HepG2 (cell line): ENCODE measurements around the gene EIF4ENIF1. TPM values are rescaled to one million over a fixed set of nuclear protein-coding genes. Genes with fewer than 3 reads are reported as not detected.
A peak's percentile ranks its signal among the peaks of the same experiment; 100 is the strongest.

Experiments used
- ARNTL ChIP-seq: sonication (generic); formaldehyde crosslinking; IDR thresholded peaks from 2 replicates; pipeline ENCODE4 v1.4.0; 2020; ENCODE audit warnings: mild to moderate bottlenecking, missing genetic modification reagents
- HHEX ChIP-seq: IDR thresholded peaks from 2 replicates; pipeline ENCODE4 v1.6.1; 2016; ENCODE audit warnings: control low read depth
- KLF6 ChIP-seq: IDR thresholded peaks from 2 replicates; pipeline ENCODE4 v1.8.0; 2016; ENCODE audit warnings: missing biosample characterization, missing genetic modification reagents
- MTF1 ChIP-seq: sonication (generic); formaldehyde crosslinking; IDR thresholded peaks from 2 replicates; pipeline ENCODE4 v1.5.0; 2020; ENCODE audit warnings: missing genetic modification reagents
- SMARCE1 ChIP-seq: fragments of 450-650 bp; IDR thresholded peaks from 2 replicates; pipeline ENCODE4 v1.6.1; 2017; ENCODE audit warnings: borderline replicate concordance
- SP5 ChIP-seq: IDR thresholded peaks from 2 replicates; pipeline ENCODE4 v1.6.1; 2016; ENCODE audit warnings: low read depth, borderline replicate concordance
- ZBTB21 ChIP-seq: sonication (generic); formaldehyde crosslinking; IDR thresholded peaks from 2 replicates; pipeline ENCODE4 v1.4.0; 2020; ENCODE audit warnings: missing genetic modification reagents
- ZNF337 ChIP-seq: sonication (generic); formaldehyde crosslinking; IDR thresholded peaks from 2 replicates; pipeline ENCODE4 v1.5.1; 2020; ENCODE audit warnings: missing genetic modification reagents, low read depth, mild to moderate bottlenecking, borderline replicate concordance
- ZNF367 ChIP-seq: sonication (generic); formaldehyde crosslinking; IDR thresholded peaks from 2 replicates; pipeline ENCODE4 v1.4.0; 2020; ENCODE audit warnings: missing genetic modification reagents, borderline replicate concordance
- ZNF558 ChIP-seq: sonication (generic); formaldehyde crosslinking; IDR thresholded peaks from 2 replicates; pipeline ENCODE4 v1.9.0; 2022; ENCODE audit warnings: mild to moderate bottlenecking, missing genetic modification reagents, borderline replicate concordance
- ZNF562 ChIP-seq: sonication (generic); formaldehyde crosslinking; IDR thresholded peaks from 2 replicates; pipeline ENCODE4 v1.8.0; 2022; ENCODE audit warnings: missing genetic modification reagents, borderline replicate concordance
- ZNF761 ChIP-seq: sonication (generic); formaldehyde crosslinking; conservative IDR thresholded peaks from 2 replicates; pipeline ENCODE4 v1.4.0; 2020; ENCODE audit warnings: mild to moderate bottlenecking, missing genetic modification reagents
- ZNF766 ChIP-seq: sonication (generic); formaldehyde crosslinking; IDR thresholded peaks from 2 replicates; pipeline ENCODE4 v1.5.0; 2020; ENCODE audit warnings: missing genetic modification reagents, borderline replicate concordance
- ZNF770 ChIP-seq: sonication (generic); formaldehyde crosslinking; IDR thresholded peaks from 2 replicates; pipeline ENCODE4 v1.5.0; 2020; ENCODE audit warnings: mild to moderate bottlenecking, missing genetic modification reagents
- polyA plus RNA-seq, 8 experiments: library from polyadenylated mRNA; depleted of rRNA in 3 of 8; stranded (reverse) in 7 of 8; unstranded in 1 of 8; fragments of >200 nt; fragmentation: Illumina TruSeq in 4 of 8; extraction: Trizol in 4 of 8; gene quantifications; 2 replicates each; pipeline versions ENCODE4 v1.2.1 to v1.2.3, GENCODE V29; 2011 to 2016; ENCODE audit warnings: low read depth in 4 of 8, missing spikeins in 1 of 8, mixed read lengths in 1 of 8; ENCODE audit not compliant: insufficient read depth in 1 of 8
- total RNA-seq, 5 experiments: library from RNA; depleted of rRNA; stranded (reverse); fragments of >200 nt; fragmentation: Illumina TruSeq; extraction: Trizol; gene quantifications; 2 replicates each; pipeline ENCODE4 v1.2.3, GENCODE V29; 2016; ENCODE audit warnings: low read depth in 1 of 5
- TF ChIP-seq, protein P1 (sequence below): IDR thresholded peaks from 2 replicates; pipeline ENCODE4 v1.6.1; 2016; ENCODE audit warnings: low read depth, control low read depth
- TF ChIP-seq, protein P2 (sequence below): sonication (generic); formaldehyde crosslinking; IDR thresholded peaks from 2 replicates; pipeline ENCODE4 v1.5.0; 2020; ENCODE audit warnings: missing genetic modification reagents, mild to moderate bottlenecking, borderline replicate concordance
- TF ChIP-seq, protein P3 (sequence below): sonication (generic); formaldehyde crosslinking; IDR thresholded peaks from 2 replicates; pipeline ENCODE4 v1.5.1; 2020; ENCODE audit warnings: missing genetic modification reagents, mild to moderate bottlenecking, borderline replicate concordance
- TF ChIP-seq, protein P4 (sequence below): sonication (generic); formaldehyde crosslinking; IDR thresholded peaks from 2 replicates; pipeline ENCODE4 v1.4.0; 2020; ENCODE audit warnings: missing genetic modification reagents

The EIF4ENIF1 gene
- total and polyA plus RNA-seq, 2 of the 13 experiments (the other 11 are each of a cell fraction or from before 2014, with no cell fraction given), result 11.9 to 12.3 TPM

GRCh38 chr22:31496007-31496734 is 6.5 kb upstream of the EIF4ENIF1 start, which contains the start of gene SFI1 (continued):
- TF ChIP-seq, protein P1, sequence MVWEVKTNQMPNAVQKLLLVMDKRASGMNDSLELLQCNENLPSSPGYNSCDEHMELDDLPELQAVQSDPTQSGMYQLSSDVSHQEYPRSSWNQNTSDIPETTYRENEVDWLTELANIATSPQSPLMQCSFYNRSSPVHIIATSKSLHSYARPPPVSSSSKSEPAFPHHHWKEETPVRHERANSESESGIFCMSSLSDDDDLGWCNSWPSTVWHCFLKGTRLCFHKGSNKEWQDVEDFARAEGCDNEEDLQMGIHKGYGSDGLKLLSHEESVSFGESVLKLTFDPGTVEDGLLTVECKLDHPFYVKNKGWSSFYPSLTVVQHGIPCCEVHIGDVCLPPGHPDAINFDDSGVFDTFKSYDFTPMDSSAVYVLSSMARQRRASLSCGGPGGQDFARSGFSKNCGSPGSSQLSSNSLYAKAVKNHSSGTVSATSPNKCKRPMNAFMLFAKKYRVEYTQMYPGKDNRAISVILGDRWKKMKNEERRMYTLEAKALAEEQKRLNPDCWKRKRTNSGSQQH (CRISPR knock-in tag), result no peak
- TF ChIP-seq ZNF337 (CRISPR knock-in tag) (no peak), ZNF562 (CRISPR knock-in tag) (no peak), ZBTB21 (no peak), ZNF766 (CRISPR knock-in tag) (0 out of 2 replicates have a peak, but pooled peaks have one; percentile 53), ARNTL (CRISPR knock-in tag) (no peak), SP5 (CRISPR knock-in tag) (0 out of 2 replicates have a peak, but pooled peaks have one; percentile 41), ZNF367 (CRISPR knock-in tag) (0 out of 2 replicates have a peak, but pooled peaks have one; percentile 41), KLF6 (CRISPR knock-in tag) (peak; percentile 78; the same call in 1 of the 2 replicates), HHEX (CRISPR knock-in tag) (no peak), SMARCE1 (no peak), ZNF558 (CRISPR knock-in tag) (peak; percentile 80; the same call in 1 of the 2 replicates), ZNF761 (CRISPR knock-in tag) (0 out of 2 replicates have a peak, but pooled peaks have one; percentile 8), MTF1 (CRISPR knock-in tag) (no peak), ZNF770 (CRISPR knock-in tag) (no peak)
- TF ChIP-seq, protein P2, sequence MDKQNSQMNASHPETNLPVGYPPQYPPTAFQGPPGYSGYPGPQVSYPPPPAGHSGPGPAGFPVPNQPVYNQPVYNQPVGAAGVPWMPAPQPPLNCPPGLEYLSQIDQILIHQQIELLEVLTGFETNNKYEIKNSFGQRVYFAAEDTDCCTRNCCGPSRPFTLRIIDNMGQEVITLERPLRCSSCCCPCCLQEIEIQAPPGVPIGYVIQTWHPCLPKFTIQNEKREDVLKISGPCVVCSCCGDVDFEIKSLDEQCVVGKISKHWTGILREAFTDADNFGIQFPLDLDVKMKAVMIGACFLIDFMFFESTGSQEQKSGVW (CRISPR knock-in tag), result peak; percentile 58; the same call in 1 of the 2 replicates
- TF ChIP-seq, protein P3, sequence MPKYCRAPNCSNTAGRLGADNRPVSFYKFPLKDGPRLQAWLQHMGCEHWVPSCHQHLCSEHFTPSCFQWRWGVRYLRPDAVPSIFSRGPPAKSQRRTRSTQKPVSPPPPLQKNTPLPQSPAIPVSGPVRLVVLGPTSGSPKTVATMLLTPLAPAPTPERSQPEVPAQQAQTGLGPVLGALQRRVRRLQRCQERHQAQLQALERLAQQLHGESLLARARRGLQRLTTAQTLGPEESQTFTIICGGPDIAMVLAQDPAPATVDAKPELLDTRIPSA (CRISPR knock-in tag), result peak; percentile 60; the same call in 1 of the 2 replicates
- TF ChIP-seq, protein P4, sequence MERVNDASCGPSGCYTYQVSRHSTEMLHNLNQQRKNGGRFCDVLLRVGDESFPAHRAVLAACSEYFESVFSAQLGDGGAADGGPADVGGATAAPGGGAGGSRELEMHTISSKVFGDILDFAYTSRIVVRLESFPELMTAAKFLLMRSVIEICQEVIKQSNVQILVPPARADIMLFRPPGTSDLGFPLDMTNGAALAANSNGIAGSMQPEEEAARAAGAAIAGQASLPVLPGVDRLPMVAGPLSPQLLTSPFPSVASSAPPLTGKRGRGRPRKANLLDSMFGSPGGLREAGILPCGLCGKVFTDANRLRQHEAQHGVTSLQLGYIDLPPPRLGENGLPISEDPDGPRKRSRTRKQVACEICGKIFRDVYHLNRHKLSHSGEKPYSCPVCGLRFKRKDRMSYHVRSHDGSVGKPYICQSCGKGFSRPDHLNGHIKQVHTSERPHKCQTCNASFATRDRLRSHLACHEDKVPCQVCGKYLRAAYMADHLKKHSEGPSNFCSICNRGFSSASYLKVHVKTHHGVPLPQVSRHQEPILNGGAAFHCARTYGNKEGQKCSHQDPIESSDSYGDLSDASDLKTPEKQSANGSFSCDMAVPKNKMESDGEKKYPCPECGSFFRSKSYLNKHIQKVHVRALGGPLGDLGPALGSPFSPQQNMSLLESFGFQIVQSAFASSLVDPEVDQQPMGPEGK (CRISPR knock-in tag), result no peak
